Loucy (cell line): ENCODE measurements around the gene PRM3.

ENCODE experiments used
- EZH2phosphoT487 ChIP-seq: fragments of 200-600 bp; IDR thresholded peaks from 2 replicates; pipeline ENCODE4 v1.6.1; 2018; ENCODE audit warnings: antibody characterized with exemption, mild to moderate bottlenecking, moderate library complexity, borderline replicate concordance
- TF ChIP-seq, protein P1 (sequence below): fragments of 200-600 bp; sonication (generic); conservative IDR thresholded peaks from 2 replicates; pipeline ENCODE4 v1.5.1; 2014; ENCODE audit warnings: mild to moderate bottlenecking, antibody characterized with exemption, low read length

DNA sequence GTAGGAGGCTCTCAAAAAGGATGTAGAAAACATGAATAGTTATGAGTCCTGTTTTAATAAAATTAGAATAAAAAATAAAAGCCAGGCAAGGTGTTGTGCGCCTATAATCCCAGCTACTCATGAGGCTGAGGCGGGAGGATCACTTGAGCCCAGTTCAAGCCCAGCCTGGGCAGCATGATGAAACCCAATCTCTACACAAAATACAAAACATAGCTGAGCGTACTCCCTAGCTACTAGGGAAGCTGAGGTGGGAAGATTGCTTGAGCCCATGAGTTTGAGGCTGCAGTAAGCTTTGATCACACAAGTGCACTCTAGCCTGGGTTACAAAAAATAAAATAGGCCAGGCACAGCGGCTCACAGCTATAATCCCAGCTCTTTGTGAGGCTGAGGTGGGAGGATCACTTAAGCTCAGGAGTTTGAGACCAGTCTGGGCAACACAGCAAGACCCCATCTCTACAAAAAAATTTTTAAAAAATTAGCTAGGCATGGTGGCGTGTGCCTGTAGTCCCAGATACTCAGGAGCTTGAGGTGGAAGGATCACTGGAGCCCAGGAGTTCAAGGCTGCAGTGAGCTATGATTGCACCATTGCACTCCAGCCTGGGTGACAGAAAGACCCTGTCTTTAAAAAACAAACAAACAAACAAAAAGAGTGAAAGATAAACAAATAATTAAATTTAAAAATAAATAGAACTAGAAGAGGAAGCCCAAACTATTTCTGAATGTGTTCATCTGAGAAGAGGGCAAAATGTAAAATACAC, 24.9 kb upstream of the PRM3 start:
- TF ChIP-seq, protein P1, sequence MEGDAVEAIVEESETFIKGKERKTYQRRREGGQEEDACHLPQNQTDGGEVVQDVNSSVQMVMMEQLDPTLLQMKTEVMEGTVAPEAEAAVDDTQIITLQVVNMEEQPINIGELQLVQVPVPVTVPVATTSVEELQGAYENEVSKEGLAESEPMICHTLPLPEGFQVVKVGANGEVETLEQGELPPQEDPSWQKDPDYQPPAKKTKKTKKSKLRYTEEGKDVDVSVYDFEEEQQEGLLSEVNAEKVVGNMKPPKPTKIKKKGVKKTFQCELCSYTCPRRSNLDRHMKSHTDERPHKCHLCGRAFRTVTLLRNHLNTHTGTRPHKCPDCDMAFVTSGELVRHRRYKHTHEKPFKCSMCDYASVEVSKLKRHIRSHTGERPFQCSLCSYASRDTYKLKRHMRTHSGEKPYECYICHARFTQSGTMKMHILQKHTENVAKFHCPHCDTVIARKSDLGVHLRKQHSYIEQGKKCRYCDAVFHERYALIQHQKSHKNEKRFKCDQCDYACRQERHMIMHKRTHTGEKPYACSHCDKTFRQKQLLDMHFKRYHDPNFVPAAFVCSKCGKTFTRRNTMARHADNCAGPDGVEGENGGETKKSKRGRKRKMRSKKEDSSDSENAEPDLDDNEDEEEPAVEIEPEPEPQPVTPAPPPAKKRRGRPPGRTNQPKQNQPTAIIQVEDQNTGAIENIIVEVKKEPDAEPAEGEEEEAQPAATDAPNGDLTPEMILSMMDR, result no peak
- TF ChIP-seq EZH2phosphoT487, result no peak
